RPMI7951 (cell line): Measurements from ENCODE around the gene RNU5D-1. TPM values are rescaled to one million over a fixed set of nuclear protein-coding genes. Genes with fewer than 3 reads are reported as not detected.
"Not testable (repeated sequence)": the region's sequence is repeated elsewhere in the genome, so short reads cannot be mapped to it uniquely, and the experiment has no call there.

ENCODE experiments used
- DNase-seq: peaks from one replicate; pipeline ENCODE4 v3.0.0-alpha.2; 2012; ENCODE audit warnings: low read depth
- total RNA-seq: library from RNA; depleted of rRNA; stranded (reverse); fragments of >200 nt; shearing (Covaris generic); gene quantifications from 2 replicates; pipeline ENCODE4 v1.2.3, GENCODE V29; 2014; rRNA removed

The RNU5D-1 gene
- not detected in 2 replicates for total RNA-seq

DNA sequence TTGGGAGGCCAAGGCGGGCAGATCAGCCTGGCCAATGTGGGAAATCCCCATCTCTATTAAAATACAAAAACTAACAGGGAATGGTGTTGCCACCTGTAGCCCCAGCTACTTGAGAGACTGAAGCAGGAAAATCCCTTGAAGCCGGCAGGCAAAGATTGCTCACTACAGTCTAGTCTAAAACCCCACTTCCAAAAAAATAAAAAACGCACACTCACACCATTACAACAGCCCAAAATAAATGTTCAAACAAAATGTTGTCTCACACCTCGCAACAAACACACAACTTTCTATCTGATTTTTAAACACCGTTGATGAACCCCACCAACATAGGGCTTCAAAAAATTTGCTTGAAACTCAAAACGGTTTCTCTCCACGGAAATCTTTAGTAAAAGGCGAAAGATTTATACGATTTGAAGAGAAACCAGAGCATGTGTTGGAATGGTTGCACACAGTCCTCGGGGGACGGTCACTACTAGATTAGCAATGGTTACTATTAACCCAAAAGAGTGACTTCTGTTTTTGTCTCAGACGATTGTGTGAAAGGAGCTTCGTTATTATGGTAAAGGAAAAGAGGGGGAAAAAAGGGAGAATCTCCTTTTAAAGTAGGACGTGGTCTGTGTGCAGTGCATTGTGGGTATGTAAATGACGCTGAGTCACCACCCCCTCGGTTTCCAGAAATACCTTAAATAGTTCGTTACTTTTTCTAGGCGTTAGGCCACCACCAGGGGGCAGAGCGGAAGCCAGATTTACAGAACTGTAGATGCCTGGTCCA, at the start of gene RNU5D-1:
Gene RNU5D-1, minus strand, starts transcription at position 430 of the 772 bp plus-strand sequence.
- DNase-seq: peak; percentile 97

DNA sequence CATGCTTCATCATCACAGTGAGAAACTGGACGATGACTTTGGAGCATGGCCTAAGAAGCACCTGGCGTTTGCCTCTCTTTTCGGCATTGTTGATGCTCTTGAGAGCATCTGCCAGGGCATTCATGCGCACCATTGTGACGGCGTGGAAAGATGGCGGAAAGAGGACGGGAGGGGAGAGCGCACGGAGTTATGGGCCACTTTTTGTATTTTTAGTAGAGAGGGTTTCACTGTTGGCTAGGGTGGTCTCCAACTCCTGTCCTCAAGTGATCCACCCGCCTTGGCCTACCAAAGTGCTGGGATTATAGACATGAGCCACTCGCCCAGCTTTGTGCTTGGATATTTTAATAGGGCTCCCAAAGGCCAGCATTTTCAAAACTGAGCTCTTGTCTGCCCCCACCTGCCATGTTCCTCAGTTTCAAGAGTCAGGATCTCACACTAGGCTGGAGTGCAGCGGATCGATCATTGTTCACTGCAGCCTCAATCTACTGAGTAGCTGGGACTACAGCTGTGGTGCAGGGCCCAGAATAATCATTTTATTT, 49.7 kb upstream of the RNU5D-1 start:
- no peak for DNase-seq

- DNase-seq: no peak
Observed at GRCh38 chr1:44778705-44779576, 48.0 kb upstream of the RNU5D-1 start.

DNA sequence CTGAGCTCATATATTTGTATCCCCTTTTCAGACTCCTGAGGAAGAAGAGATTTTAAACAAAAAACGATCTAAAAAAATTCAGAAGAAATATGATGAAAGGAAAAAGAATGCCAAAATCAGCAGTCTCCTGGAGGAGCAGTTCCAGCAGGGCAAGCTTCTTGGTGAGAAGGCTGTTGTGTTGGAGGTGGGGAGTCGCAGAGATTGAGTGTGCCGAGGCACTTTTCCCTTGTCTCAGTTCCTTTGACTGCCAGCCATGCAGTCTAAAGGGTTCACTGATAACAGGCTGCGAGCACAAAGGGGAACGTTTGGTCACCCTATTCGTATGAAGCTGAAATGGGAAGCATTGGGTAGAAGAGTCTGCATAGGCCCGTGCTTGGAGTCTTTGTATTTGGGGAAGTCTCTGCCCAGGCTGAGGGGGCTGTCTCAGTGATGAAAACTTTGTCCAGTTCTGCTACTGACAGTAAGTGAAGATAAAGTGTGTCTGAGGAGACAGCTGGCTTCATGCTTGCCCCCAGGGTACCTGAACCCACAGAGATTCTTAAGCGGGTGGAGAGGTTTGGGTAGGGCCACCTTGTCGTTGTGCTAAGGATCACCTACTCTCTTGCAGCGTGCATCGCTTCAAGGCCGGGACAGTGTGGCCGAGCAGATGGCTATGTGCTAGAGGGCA, 47.1 kb upstream of the RNU5D-1 start:
- DNase-seq: no peak

GRCh38 chr1:44777547-44777946, 46.6 kb upstream of the RNU5D-1 start:
- DNase-seq: no peak

DNA sequence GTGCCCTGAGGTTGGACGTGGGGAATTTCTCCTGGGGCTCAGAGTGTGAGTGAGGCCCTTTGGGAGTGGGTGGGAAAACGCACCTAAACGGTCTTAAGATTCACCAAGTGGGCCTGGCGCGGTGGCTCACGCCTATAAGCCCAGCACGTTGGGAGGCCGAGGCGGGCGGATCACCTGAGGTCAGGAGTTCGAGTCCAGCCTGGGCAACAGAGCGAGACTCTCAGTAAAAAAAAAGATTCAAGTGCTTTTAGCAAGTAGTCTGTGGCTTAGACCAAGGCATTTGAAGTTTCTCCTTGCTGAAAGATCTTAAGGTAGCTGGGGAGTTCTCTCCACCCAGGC, 45.7 kb upstream of the RNU5D-1 start:
- no peak for DNase-seq

DNA sequence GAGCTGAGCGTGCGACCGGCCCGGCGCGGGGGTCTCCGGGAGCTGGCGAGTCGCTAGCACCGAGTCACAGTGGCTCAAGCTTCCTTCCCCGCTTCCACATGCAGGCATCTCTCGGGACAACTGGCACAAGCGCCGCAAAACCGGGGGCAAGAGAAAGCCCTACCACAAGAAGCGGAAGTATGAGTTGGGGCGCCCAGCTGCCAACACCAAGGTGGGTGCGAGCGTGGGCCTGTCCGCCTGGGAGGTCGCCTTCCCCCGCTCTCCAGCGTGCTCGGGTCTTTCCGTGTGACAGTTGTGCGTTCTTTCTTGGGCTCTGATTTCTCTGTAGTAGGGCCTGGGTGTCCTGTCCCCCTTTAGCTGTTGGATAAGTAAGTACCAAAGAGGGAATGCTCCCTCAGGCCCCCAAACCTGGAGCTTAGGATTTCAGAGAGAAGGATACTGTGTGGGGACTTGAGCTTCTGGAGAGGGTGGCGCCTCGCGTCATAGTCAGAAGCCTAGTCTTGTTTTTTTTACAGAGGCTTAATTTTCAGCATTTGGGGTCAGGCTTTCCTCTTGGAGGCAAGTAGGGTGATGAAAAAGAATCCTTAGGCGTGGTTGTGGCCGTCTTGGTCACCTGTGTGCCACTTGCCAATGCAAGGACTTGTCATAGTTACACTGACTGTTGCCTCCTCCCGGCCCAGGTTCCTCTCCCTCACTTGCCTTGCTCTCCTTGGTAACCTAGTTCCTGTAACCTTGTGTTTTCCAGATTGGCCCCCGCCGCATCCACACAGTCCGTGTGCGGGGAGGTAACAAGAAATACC, 45.2 kb upstream of the RNU5D-1 start:
- DNase-seq: peak; percentile 18

- peak; percentile 93 for DNase-seq
Observed at GRCh38 chr1:44775078-44775929, 44.3 kb upstream of the RNU5D-1 start, which contains the start of gene RPS8. RPS8 (plus strand) TSS chr1:44775540; CDS start chr1:44775597, 57 bp downstream.

GRCh38 chr1:44766421-44766820, 35.5 kb upstream of the RNU5D-1 start:
- DNase-seq: not testable (repeated sequence)

- no peak for DNase-seq
Observed at GRCh38 chr1:44760876-44761275, 29.9 kb upstream of the RNU5D-1 start.

DNA sequence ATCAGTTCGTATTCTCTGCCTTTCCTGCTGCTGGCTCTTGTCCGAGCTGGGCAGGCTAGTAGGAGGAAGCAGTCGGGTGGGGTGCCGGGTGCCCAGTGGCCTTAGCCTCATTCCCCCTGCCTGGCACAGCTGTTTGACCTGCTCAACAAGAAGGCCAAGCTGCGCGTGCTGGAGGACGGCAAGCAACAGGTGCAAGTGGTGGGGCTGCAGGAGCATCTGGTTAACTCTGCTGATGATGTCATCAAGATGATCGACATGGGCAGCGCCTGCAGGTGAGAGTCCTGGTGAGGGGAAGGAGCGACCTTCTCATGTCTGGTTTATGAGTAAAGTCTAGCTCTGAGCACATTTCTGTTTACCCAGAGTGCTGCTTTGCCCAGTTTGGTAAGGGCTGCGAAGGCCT, 28.1 kb upstream of the RNU5D-1 start:
- no peak for DNase-seq

GRCh38 chr1:44757420-44757819, 26.4 kb upstream of the RNU5D-1 start:
- no peak for DNase-seq

DNA sequence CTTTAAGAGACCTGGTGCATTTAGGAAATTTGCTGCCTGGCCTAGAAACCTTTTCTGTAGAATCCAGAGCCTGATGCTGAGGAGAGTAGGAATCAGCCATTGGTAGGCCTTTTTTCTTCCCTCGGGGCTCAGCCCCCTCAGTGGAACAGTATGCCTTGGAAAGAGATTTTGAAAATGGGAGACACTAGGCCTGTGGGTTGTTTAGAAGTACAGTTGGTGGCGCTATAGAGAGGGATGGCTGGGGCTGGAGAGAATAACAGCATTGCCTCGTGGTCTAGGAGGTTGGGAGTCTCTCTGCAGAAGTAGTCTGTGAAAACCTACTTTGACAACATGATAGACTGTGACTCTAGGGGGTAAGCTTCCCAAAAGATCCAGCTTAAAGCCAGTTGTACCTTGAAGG, 16.9 kb upstream of the RNU5D-1 start:
- DNase-seq: no peak

- no peak for DNase-seq
Observed at GRCh38 chr1:44743211-44743610, 12.2 kb upstream of the RNU5D-1 start.

GRCh38 chr1:44740179-44740617, 9.2 kb upstream of the RNU5D-1 start:
- DNase-seq: no peak

- peak; percentile 97 for DNase-seq
Observed at GRCh38 chr1:44739307-44740178, 8.6 kb upstream of the RNU5D-1 start, which contains the start of gene KIF2C. KIF2C (plus strand) TSS chr1:44739837; CDS start chr1:44739933, 96 bp downstream.

DNA sequence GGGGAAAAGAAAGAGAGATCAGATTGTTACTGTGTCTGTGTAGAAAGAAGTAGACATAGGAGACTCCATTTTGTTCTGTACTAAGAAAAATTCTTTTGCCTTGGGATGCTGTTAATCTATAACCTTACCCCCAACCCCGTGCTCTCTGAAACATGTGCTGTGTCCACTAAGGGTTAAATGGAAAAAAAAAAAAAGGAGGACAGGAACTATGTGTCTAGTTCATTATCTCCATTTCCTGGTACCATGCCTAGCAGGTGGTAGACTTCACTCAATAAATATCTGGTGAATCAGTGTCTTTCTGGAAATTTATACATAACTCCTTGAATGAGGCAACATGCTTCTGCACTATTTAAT, 8.0 kb upstream of the RNU5D-1 start:
- not testable (repeated sequence) for DNase-seq

GRCh38 chr1:44735992-44736391, 5.0 kb upstream of the RNU5D-1 start:
- DNase-seq: no peak

DNA sequence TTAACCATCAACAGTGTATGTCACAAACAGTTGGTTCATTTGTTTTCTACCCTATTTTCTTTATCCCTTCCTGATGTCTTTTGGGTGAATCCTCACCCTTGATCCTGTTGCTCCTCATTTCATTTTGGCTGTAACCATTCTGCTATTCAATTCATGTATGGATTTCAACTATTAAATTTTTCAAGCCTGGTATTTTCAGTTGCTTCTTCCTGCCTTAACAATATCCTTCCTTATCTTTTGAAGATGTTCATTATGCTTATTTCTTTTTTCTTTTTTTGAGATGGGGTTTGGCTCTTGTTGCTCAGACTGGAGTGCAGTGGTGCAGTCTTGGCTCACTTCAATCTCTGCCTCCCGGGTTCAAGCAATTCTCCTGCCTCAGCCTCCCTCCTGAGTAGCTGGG, 2.8 kb upstream of the RNU5D-1 start:
- no peak for DNase-seq
